DMS153 (cell line): ENCODE measurements around the gene STK32C.
"Not testable (repeated sequence)": the region's sequence is repeated elsewhere in the genome, so short reads cannot be mapped to it uniquely, and the experiment has no call there.

Source experiments
- DNase-seq: peaks from one replicate; lab custom pipeline; 2025; lab: John Stamatoyannopoulos, UW

STK32C gene

GRCh38 chr10:132267916-132268315, 39.8 kb downstream of the STK32C start:
- not testable (repeated sequence) for DNase-seq

GRCh38 chr10:132266594-132267161, 41.1 kb downstream of the STK32C start:
- no peak for DNase-seq

- DNase-seq = peak; percentile 28
These were observed 41.8 kb downstream of the STK32C start for GRCh38 chr10:132265890-132266496.

- no peak for DNase-seq
These were observed 42.5 kb downstream of the STK32C start for GRCh38 chr10:132264966-132265889.

- no peak for DNase-seq
These were observed 43.3 kb downstream of the STK32C start for GRCh38 chr10:132264306-132264950.

- DNase-seq = no peak
These were observed 43.9 kb downstream of the STK32C start for GRCh38 chr10:132263866-132264265.

- no peak for DNase-seq
These were observed 47.9 kb downstream of the STK32C start for GRCh38 chr10:132259702-132260482.

GRCh38 chr10:132258423-132258822, 49.3 kb downstream of the STK32C start:
- no peak for DNase-seq

GRCh38 chr10:132257907-132258306, 49.8 kb downstream of the STK32C start:
- DNase-seq = no peak

GRCh38 chr10:132257271-132257670, 50.5 kb downstream of the STK32C start:
- DNase-seq = no peak

- no peak for DNase-seq
These were observed 50.9 kb downstream of the STK32C start for GRCh38 chr10:132256866-132257265.

GRCh38 chr10:132255489-132256344, 52.0 kb downstream of the STK32C start:
- DNase-seq = no peak

- no peak for DNase-seq
These were observed 52.9 kb downstream of the STK32C start for GRCh38 chr10:132254841-132255240.

- DNase-seq = no peak
These were observed 54.6 kb downstream of the STK32C start for GRCh38 chr10:132253092-132253687.

GRCh38 chr10:132252412-132252811, 55.3 kb downstream of the STK32C start:
- DNase-seq = no peak

GRCh38 chr10:132251928-132252327, 55.8 kb downstream of the STK32C start:
- no peak for DNase-seq

- no peak for DNase-seq
These were observed 57.0 kb downstream of the STK32C start for GRCh38 chr10:132250481-132251475.

GRCh38 chr10:132249824-132250375, 57.9 kb downstream of the STK32C start:
- no peak for DNase-seq
